H1 (cell line): ENCODE results near the gene POTEF.
"Not testable (repeated sequence)": the region's sequence is repeated elsewhere in the genome, so short reads cannot be mapped to it uniquely, and the experiment has no call there.

Experiments used
- CHD2 ChIP-seq: IDR thresholded peaks from 2 replicates; pipeline ENCODE4 v1.6.1; 2012; ENCODE audit warnings: low read length, improper control_type of control experiment
- CREB1 ChIP-seq: IDR thresholded peaks from 2 replicates; pipeline ENCODE4 v1.6.1; 2012; ENCODE audit warnings: inconsistent platforms
- CTCF ChIP-seq, 3 experiments: IDR thresholded peaks; 1 replicate in 2 of 3; 2 replicates in 1 of 3; pipeline versions ENCODE4 v1.5.1 to v1.6.1; 2011; ENCODE audit warnings: low read length in 3 of 3, mild to moderate bottlenecking in 3 of 3, inconsistent platforms in 2 of 3, low read depth in 1 of 3, moderate library complexity in 1 of 3; ENCODE audit not compliant: insufficient read depth in 1 of 3; ENCODE audit errors: control extremely low read depth in 1 of 3
- EP300 ChIP-seq, 2 experiments: IDR thresholded peaks; 1 replicate in 1 of 2; 2 replicates in 1 of 2; pipeline ENCODE4 v1.6.1; 2011 to 2012; ENCODE audit warnings: low read depth in 2 of 2, low read length in 2 of 2, mild to moderate bottlenecking in 2 of 2, borderline replicate concordance in 1 of 2, inconsistent platforms in 1 of 2, moderate library complexity in 1 of 2
- GABPA ChIP-seq: IDR thresholded peaks from 2 replicates; pipeline ENCODE4 v1.6.1; 2011; ENCODE audit warnings: mild to moderate bottlenecking, low read length, moderate library complexity, borderline replicate concordance; ENCODE audit not compliant: insufficient read depth
- HDAC6 ChIP-seq: IDR thresholded peaks from one replicate; pipeline ENCODE4 v1.7.1; 2012; ENCODE audit warnings: low read depth, mild to moderate bottlenecking, inconsistent platforms, low read length, moderate library complexity
- MAX ChIP-seq: IDR thresholded peaks from 2 replicates; pipeline ENCODE4 v1.6.1; 2012; ENCODE audit warnings: inconsistent platforms
- POLR2A ChIP-seq, 2 experiments: IDR thresholded peaks; 1 replicate in 1 of 2; 2 replicates in 1 of 2; pipeline ENCODE4 v1.6.1; 2011; ENCODE audit warnings: low read depth in 2 of 2, low read length in 2 of 2, mild to moderate bottlenecking in 2 of 2; ENCODE audit errors: control extremely low read depth in 1 of 2
- POLR2AphosphoS5 ChIP-seq: IDR thresholded peaks from 2 replicates; pipeline ENCODE4 v1.6.1; 2011; ENCODE audit warnings: low read depth, low read length
- RAD21 ChIP-seq, 2 experiments: IDR thresholded peaks in 1 of 2; conservative IDR thresholded peaks in 1 of 2; 2 replicates each; pipeline ENCODE4 v1.6.1; 2011; ENCODE audit warnings: low read depth in 2 of 2, low read length in 2 of 2, improper control_type of control experiment in 1 of 2, inconsistent platforms in 1 of 2, mild to moderate bottlenecking in 1 of 2, moderate library complexity in 1 of 2
- TBP ChIP-seq: IDR thresholded peaks from 2 replicates; pipeline ENCODE4 v1.6.1; 2011; ENCODE audit warnings: low read depth, low read length, improper control_type of control experiment

GRCh38 chr2:130025931-130026330 is 103.1 kb downstream of the POTEF start:
- not testable (repeated sequence) for TF ChIP-seq POLR2AphosphoS5; GABPA; CHD2; POLR2A (IDR thresholded peaks at IDR 0.05; ENCODE audit: control extremely low read depth in 1 of 2, low read depth in 2 of 2, low read length in 2 of 2); TBP; MAX; CREB1; HDAC6; EP300 (IDR thresholded peaks at IDR 0.05; ENCODE audit: borderline replicate concordance in 1 of 2, low read depth in 2 of 2, low read length in 2 of 2)
- TF ChIP-seq CTCF (IDR thresholded peaks at IDR 0.05; ENCODE audit: control extremely low read depth in 1 of 3, insufficient read depth in 1 of 3, low read depth in 1 of 3, low read length in 3 of 3) (peak; percentile 29 to 40 (median 39)), RAD21 (IDR thresholded peaks at IDR 0.05 in 1 of 2, conservative IDR thresholded peaks at IDR 0.05 in 1 of 2; ENCODE audit: low read depth in 2 of 2, low read length in 2 of 2) (peak; percentile 44 to 46; a peak in 3 of 4 replicates)
